Measurements from ENCODE around the gene PDCD2.

The PDCD2 gene

DNA sequence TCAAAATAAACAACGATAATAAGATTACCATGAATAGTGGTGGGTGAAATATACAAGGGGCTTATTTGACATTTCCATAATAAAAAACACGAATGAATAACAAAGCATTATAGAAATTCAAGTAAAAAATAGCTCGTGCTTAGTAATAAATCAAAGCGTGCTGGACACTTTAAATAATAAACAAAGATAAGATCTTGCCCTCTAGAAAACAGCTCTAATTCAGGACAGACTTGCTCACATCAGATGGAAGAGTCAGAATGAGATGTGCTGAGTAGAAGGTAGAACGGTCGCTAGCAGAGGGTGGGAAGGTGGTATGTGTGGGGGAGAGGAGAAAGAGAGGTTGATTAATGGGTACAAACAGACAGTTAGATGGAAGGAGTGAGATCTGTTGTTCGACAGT is 58.6 kb downstream of the PDCD2 start:
- ATAC-seq, result no peak
- TF ChIP-seq TCF4 (CRISPR knock-in tag; IDR thresholded peaks at IDR 0.05; ENCODE audit: borderline replicate concordance) (no peak), ZNF70 (CRISPR knock-in tag; IDR thresholded peaks at IDR 0.05) (no peak), ZFP30 (CRISPR knock-in tag; IDR thresholded peaks at IDR 0.05) (no peak), PPARA (CRISPR knock-in tag; IDR thresholded peaks at IDR 0.05; ENCODE audit: borderline replicate concordance) (no peak), ISL1 (CRISPR knock-in tag; IDR thresholded peaks at IDR 0.05) (no peak), SNAI2 (CRISPR knock-in tag; IDR thresholded peaks at IDR 0.05) (no peak), CSDC2 (CRISPR knock-in tag; IDR thresholded peaks at IDR 0.05) (no peak), GLIS3 (CRISPR knock-in tag; IDR thresholded peaks at IDR 0.05) (no peak), TOX (CRISPR knock-in tag; IDR thresholded peaks at IDR 0.05; ENCODE audit: borderline replicate concordance) (no peak), RARB (CRISPR knock-in tag; IDR thresholded peaks at IDR 0.05) (no peak), ZNF565 (CRISPR knock-in tag; conservative IDR thresholded peaks at IDR 0.05; ENCODE audit: low read depth) (no peak), BACH2 (CRISPR knock-in tag; IDR thresholded peaks at IDR 0.05; ENCODE audit: borderline replicate concordance) (no peak)
- TF ChIP-seq, protein P1, sequence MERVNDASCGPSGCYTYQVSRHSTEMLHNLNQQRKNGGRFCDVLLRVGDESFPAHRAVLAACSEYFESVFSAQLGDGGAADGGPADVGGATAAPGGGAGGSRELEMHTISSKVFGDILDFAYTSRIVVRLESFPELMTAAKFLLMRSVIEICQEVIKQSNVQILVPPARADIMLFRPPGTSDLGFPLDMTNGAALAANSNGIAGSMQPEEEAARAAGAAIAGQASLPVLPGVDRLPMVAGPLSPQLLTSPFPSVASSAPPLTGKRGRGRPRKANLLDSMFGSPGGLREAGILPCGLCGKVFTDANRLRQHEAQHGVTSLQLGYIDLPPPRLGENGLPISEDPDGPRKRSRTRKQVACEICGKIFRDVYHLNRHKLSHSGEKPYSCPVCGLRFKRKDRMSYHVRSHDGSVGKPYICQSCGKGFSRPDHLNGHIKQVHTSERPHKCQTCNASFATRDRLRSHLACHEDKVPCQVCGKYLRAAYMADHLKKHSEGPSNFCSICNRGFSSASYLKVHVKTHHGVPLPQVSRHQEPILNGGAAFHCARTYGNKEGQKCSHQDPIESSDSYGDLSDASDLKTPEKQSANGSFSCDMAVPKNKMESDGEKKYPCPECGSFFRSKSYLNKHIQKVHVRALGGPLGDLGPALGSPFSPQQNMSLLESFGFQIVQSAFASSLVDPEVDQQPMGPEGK (CRISPR knock-in tag; IDR thresholded peaks at IDR 0.05; ENCODE audit: borderline replicate concordance), result no peak
- TF ChIP-seq, protein P2, sequence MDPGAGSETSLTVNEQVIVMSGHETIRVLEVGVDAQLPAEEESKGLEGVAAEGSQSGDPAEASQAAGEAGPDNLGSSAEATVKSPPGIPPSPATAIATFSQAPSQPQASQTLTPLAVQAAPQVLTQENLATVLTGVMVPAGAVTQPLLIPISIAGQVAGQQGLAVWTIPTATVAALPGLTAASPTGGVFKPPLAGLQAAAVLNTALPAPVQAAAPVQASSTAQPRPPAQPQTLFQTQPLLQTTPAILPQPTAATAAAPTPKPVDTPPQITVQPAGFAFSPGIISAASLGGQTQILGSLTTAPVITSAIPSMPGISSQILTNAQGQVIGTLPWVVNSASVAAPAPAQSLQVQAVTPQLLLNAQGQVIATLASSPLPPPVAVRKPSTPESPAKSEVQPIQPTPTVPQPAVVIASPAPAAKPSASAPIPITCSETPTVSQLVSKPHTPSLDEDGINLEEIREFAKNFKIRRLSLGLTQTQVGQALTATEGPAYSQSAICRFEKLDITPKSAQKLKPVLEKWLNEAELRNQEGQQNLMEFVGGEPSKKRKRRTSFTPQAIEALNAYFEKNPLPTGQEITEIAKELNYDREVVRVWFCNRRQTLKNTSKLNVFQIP (CRISPR knock-in tag; IDR thresholded peaks at IDR 0.05; ENCODE audit: borderline replicate concordance, low read depth), result no peak
